GM12892 (cell line): ENCODE measurements around the gene COL15A1.

Experiments used
- POLR2A ChIP-seq: IDR thresholded peaks from 2 replicates; pipeline ENCODE4 v1.6.1; 2011; ENCODE audit warnings: low read depth, low read length, control low read depth
- POLR2AphosphoS5 ChIP-seq: IDR thresholded peaks from 2 replicates; pipeline ENCODE4 v1.6.1; 2011; ENCODE audit warnings: low read depth, low read length, control low read depth

DNA sequence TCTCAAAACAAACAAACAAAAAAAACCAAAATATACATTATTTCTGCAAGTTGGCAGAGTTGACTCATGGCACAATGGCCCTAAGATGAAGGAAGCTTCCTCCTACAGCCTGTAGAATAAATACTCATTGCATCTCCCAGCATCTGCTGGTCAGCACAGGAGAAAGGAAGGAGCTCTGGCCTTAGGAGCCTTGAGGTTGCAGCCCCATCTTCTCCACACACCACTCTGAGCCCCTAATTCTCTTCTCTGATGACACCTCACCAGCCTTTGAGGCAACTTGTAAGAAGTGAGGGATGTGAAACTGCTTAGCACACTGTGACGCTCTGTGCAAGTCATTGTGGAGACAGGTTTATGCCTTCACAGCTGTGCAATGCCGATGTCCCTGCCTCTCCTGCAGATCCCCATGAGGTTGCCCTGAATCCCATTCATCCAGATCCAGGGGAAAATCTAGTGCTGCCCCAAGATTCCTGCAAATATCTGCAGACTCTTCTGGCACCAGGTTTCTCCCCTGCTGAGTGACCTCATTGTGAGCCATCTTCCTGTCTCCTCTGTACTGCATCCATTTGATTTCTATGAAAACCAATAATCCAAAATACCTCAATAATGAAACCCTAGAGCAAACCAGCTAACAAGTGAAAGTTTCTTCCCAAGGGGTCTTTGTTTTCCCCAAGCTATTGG is 95.9 kb downstream of the COL15A1 start:
- TF ChIP-seq POLR2A (no peak), POLR2AphosphoS5 (no peak)
